Activated naive CD4-positive, alpha-beta T cell treated with Interleukin-2 at 50 U/mL for 16 hours (primary cell): Measurements from ENCODE around the gene HOXB7.
A peak's percentile ranks its signal among the peaks of the same experiment; 100 is the strongest.

Source experiments
- DNase-seq: peaks from one replicate; pipeline ENCODE4 v3.0.0-alpha.2; 2020

Gene HOXB7

DNA sequence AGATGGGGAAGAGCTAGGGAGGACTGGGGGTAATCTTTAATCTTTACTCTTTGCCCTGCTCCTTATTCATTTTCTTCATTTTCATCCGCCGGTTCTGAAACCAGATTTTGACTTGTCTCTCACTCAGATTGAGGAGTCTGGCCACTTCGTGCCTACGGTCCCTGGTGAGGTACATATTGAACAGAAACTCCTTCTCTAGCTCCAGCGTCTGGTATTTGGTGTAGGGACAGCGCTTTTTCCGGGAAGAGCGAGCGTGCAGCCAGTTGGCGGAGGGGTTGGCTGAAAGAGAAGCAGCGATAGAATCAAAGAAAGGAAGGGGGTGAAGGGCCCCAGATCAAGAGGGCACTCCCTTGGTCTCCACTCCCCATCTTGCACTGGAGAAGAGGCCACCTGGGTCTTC lies 12.0 kb upstream of the HOXB7 start:
- DNase-seq: no peak

- DNase-seq: no peak
Observed at GRCh38 chr17:48621410-48622392, 10.9 kb upstream of the HOXB7 start.

DNA sequence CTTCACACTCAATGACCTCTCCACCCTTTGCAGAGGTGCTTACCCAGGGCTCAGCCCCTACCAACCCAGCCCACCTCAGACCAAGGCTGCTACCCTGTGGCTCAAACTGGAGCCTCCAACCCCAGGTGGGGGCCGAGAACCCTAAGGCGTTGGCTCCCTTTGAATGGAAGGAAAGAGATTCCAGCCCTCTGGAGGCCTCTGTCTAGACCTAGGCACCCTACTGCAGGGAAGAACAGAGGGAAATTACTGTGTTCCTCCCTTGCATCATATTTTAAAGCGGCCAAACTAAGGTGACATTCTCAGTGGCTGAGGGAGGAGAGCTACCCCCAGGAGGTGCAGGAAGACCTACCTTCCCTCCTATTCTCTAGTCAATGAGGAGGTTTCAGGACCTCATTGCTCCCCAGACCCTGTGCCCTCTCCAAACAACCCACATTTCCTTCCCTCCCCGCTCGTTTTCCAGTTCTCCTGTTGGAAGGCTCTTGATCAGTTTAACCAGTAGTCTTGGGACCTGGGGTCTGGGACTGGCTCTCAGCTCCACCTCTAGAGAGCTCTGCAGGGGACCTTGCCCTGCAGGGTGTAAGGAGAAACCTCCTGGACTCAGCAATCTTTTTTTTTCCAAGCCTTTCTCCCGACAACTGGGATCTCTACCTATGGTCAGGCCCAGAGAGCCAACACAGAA lies 9.8 kb upstream of the HOXB7 start:
- DNase-seq: no peak

GRCh38 chr17:48619826-48620449 lies 9.1 kb upstream of the HOXB7 start:
- no peak for DNase-seq

DNA sequence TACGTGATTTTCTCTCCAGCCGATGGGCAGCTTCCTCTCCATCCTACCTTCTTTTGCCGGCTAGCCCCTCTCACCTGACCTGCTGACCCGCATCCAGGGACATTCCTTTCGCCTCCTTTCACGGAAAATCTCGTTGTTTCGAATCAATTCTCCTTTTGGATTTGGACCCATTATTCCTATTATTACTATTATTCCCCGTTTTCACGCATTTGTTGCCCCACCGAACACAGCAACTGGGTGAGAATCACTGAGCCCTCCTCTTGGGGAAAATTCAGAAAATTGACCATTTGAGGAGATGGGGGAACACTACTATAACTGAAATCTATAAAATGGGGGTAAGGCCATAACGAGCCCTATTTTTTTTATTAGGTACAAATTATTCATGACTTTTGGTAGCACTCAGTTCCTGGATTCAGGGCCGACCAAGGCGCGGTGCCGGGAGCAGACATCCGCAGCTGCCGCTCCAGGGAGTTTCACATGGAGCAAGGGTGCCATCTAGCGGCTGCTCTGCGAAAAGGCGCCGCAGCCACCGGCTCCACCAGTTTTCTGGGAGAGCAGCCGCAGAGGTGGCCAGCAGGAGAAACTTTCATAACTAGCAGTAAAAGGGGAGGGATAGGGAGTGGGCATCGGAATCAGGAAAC lies 7.6 kb upstream of the HOXB7 start:
- peak; percentile 84 for DNase-seq

GRCh38 chr17:48617471-48618255 lies 6.8 kb upstream of the HOXB7 start:
- no peak for DNase-seq

GRCh38 chr17:48616717-48617470 lies 6.1 kb upstream of the HOXB7 start:
- no peak for DNase-seq

- DNase-seq: no peak
Observed at GRCh38 chr17:48615963-48616716, 5.3 kb upstream of the HOXB7 start.

- DNase-seq: no peak
Observed at GRCh38 chr17:48615047-48615962, 4.5 kb upstream of the HOXB7 start, which contains the start of gene HOXB8. TSS of gene HOXB8 (minus strand) at chr17:48615292. CDS start at chr17:48614704, 588 bp downstream.

- peak; percentile 38 for DNase-seq
Observed at GRCh38 chr17:48613862-48614694, 3.3 kb upstream of the HOXB7 start.

DNA sequence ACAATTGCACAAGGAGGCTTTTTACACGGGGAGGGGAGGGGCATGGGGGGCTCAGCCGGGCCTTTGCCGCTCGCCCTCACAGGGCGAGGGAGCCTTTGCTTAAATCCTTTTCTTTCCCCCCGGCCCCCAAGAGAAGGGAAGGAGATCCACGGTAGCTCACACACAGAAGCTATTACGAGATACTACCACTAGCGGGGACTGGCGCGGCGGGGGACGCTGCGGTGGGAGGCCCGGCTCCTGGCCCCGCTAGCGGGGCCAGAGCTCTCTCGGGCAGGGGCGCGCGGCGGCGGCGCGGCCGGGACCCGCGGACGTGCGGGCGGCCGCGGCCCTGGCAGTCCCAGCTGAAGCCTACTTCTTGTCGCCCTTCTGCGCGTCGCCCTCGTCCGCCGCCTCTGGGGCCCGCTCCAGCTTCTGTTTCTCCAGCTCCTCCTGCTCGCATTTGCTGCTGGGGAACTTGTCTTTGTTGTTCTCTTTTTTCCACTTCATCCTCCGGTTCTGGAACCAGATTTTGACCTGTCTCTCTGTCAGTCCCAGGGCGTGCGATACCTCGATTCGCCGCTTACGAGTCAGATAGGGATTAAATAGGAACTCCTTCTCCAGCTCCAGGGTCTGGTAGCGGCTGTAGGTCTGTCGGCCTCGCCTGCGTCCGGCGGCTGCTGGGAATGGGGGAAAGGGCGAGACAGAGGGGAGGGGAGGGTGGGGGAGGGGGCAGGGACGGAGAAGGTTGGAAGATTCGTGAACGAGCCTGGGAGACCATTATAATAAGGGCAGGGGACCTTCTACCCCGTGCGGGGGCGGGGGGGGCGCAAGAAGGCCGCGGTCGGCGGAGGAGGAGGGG lies 2.3 kb upstream of the HOXB7 start:
- peak; percentile 55 for DNase-seq

- no peak for DNase-seq
Observed at GRCh38 chr17:48612456-48612853, 1.6 kb upstream of the HOXB7 start.

- no peak for DNase-seq
Observed at GRCh38 chr17:48611681-48612455, 1.1 kb upstream of the HOXB7 start.

DNA sequence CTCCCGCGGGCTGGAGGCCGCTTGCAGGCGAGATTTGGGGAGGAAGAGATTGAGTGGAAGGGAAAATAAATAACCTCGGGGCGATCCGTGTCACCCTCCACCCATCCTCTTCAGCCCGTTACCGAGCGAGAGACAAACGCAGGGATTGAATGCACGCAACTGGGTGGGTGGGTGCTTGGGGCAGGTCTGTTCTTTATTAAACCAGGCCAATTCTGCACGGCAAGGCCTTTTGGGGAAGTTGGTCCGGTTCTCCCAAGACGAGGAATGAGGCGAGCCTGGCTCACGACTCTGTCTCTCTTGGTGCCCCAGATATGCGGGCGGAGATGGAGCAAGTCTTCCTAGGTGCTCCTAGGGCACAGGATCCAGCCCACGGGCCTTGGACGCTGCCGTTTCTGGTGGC lies 396 bp upstream of the HOXB7 start:
- DNase-seq: no peak

GRCh38 chr17:48609759-48610281 lies 997 bp downstream of the HOXB7 start:
- no peak for DNase-seq

- no peak for DNase-seq
Observed at GRCh38 chr17:48609033-48609432, 1.8 kb downstream of the HOXB7 start.

DNA sequence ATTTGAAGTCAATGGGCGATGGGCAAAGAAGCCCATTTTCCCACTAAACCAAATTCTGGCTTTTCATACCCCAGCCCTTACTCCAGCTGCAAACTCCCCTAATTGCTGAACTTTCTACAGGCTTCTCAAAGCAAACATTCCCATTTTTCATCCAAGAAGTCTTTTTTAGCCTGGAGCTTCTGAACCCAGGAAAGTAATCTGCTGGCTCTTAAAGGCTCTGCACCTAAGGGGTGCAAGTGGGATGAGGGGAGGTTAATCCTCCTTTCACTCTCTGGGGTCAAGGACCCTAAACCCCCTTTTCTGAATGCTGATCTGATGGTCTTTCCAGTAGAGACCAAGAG lies 2.4 kb downstream of the HOXB7 start:
- no peak for DNase-seq
